GM23248 (cell line): ENCODE measurements around the gene FILIP1L. TPM values are rescaled to one million over a fixed set of nuclear protein-coding genes. Genes with fewer than 3 reads are reported as not detected.
A peak's percentile ranks its signal among the peaks of the same experiment; 100 is the strongest.

Source experiments
- DNase-seq: peaks from one replicate; pipeline ENCODE4 v3.0.0-alpha.2; 2015
- H2AFZ ChIP-seq: fragments of 200-600 bp; sonication (generic); 2 replicates; pipeline ENCODE4 v1.6.1; 2016; ENCODE audit warnings: antibody characterized with exemption
- H3F3A ChIP-seq: fragments of 200-600 bp; sonication (generic); 2 replicates; pipeline ENCODE4 v1.6.1; 2016; ENCODE audit warnings: mild to moderate bottlenecking, antibody characterized with exemption, mixed run types; ENCODE audit not compliant: insufficient read depth
- H3K27ac ChIP-seq: fragments of 200-600 bp; sonication (generic); 2 replicates; pipeline ENCODE4 v1.5.1; 2016; ENCODE audit warnings: mild to moderate bottlenecking
- H3K27me3 ChIP-seq: fragments of 200-600 bp; sonication (generic); replicated peaks from 2 replicates; pipeline ENCODE4 v1.6.1; 2016; ENCODE audit warnings: mild to moderate bottlenecking; ENCODE audit not compliant: insufficient read depth
- H3K36me3 ChIP-seq: fragments of 200-600 bp; sonication (generic); 2 replicates; pipeline ENCODE4 v1.6.1; 2016; ENCODE audit warnings: low read depth, mild to moderate bottlenecking
- H3K4me1 ChIP-seq: fragments of 200-600 bp; sonication (generic); 2 replicates; pipeline ENCODE4 v1.6.1; 2016; ENCODE audit warnings: mild to moderate bottlenecking; ENCODE audit not compliant: insufficient read depth
- H3K4me2 ChIP-seq: fragments of 200-600 bp; sonication (generic); one replicate; pipeline ENCODE4 v1.6.1; 2016; ENCODE audit warnings: mild to moderate bottlenecking; ENCODE audit not compliant: unreplicated experiment
- H3K4me3 ChIP-seq: fragments of 200-600 bp; sonication (generic); 2 replicates; pipeline ENCODE4 v1.5.1; 2016; ENCODE audit warnings: mild to moderate bottlenecking
- H3K79me2 ChIP-seq: fragments of 200-600 bp; sonication (generic); 2 replicates; pipeline ENCODE4 v1.6.1; 2016; ENCODE audit warnings: mild to moderate bottlenecking; ENCODE audit not compliant: insufficient read depth
- H3K9ac ChIP-seq: fragments of 200-600 bp; sonication (generic); 2 replicates; pipeline ENCODE4 v1.6.1; 2016; ENCODE audit warnings: mild to moderate bottlenecking
- H3K9me2 ChIP-seq: fragments of 200-600 bp; sonication (generic); 2 replicates; pipeline ENCODE4 v1.6.1; 2016; ENCODE audit warnings: mixed run types, mild to moderate bottlenecking, moderate library complexity; ENCODE audit not compliant: insufficient read depth
- H3K9me3 ChIP-seq: fragments of 200-600 bp; sonication (generic); one replicate; pipeline ENCODE4 v1.6.1; 2017; ENCODE audit warnings: low read depth
- H4K20me1 ChIP-seq: fragments of 200-600 bp; sonication (generic); 2 replicates; pipeline ENCODE4 v1.6.0; 2016; ENCODE audit not compliant: insufficient read depth
- EZH2 ChIP-seq: fragments of 200-600 bp; sonication (generic); IDR thresholded peaks from 2 replicates; pipeline ENCODE4 v1.6.1; 2018; ENCODE audit warnings: antibody characterized with exemption, mild to moderate bottlenecking; ENCODE audit not compliant: insufficient read depth, poor library complexity, severe bottlenecking
- EZH2phosphoT487 ChIP-seq: fragments of 200-600 bp; sonication (generic); IDR thresholded peaks from 2 replicates; pipeline ENCODE4 v1.6.1; 2018; ENCODE audit warnings: antibody characterized with exemption, moderate library complexity, mild to moderate bottlenecking, low read depth; ENCODE audit not compliant: insufficient read depth
- WGBS, 2 experiments: methylation state at CpG; one replicate each; pipeline ENCODE4 v1.1.6; 2015 to 2017; ENCODE audit warnings: low lambda C conversion rate in 2 of 2, low coverage in 1 of 2; ENCODE audit errors: missing lambda C conversion rate in 2 of 2; 5-methylcytosine and 5-hydroxymethylcytosine counted together
- in situ Hi-C: fragments of 300-500 bp; cut with MboI; formaldehyde crosslinking; loops from 2 replicates; pipeline ENCODE4 v1.15.0; 2020
- polyA plus RNA-seq: library from polyadenylated mRNA; unstranded; fragments of >200 nt; fragmentation: Nextera tagmentation; extraction: Ambion mirVana; gene quantifications from 2 replicates; pipeline ENCODE4 v1.2.1, GENCODE V29; 2016
- total RNA-seq: library from RNA; depleted of rRNA; stranded (reverse); fragments of >200 nt; shearing (Covaris generic); gene quantifications from 2 replicates; pipeline ENCODE4 v1.2.3, GENCODE V29; 2014

The FILIP1L gene
- total and polyA plus RNA-seq, 2 experiments from 2014 or later: 45.0 to 66.3 TPM

GRCh38 chr3:99867594-99868310, 246.5 kb downstream of the FILIP1L start:
- no peak for DNase-seq
- H3K9me3 ChIP-seq: no peaks in the 10 kb centered on the region
- H2AFZ ChIP-seq: no peak overlapping the region
- peak overlapping the region; percentile 31 for H3K4me2 ChIP-seq
- WGBS, 2 experiments: 73 to 87% methylated on average over 3 of the region's 3 CpGs
- peaks cover 91% of the 10 kb centered on the region for H3F3A ChIP-seq
- H3K4me3 ChIP-seq: no peak overlapping the region
- peaks cover 89% of the 10 kb centered on the region for H3K4me1 ChIP-seq
- H3K9ac ChIP-seq: no peak overlapping the region
- TF ChIP-seq EZH2: no peak
- no peak for TF ChIP-seq EZH2phosphoT487
- H3K36me3 ChIP-seq: peaks cover 45% of the 10 kb centered on the region
- peaks cover 100% of the 10 kb centered on the region for H3K79me2 ChIP-seq
- in situ Hi-C loops: no loop called here
- peak overlapping the region; percentile 81 for H3K27ac ChIP-seq
- no peaks in the 10 kb centered on the region for H3K9me2 ChIP-seq
- 0 out of 2 replicates have a peak, but pooled peaks cover 3% of the 10 kb centered on the region for H4K20me1 ChIP-seq
- H3K27me3 ChIP-seq: no peaks in the 10 kb centered on the region

GRCh38 chr3:99866261-99866761, 248.0 kb downstream of the FILIP1L start:
- Histone ChIP-seq H3K36me3 (peaks cover 51% of the 10 kb centered on the region), H3K9ac (peak overlapping the region; percentile 52)

GRCh38 chr3:99865321-99865720, 249.0 kb downstream of the FILIP1L start:
- peak overlapping the region; percentile 81 for H3K27ac ChIP-seq
- no peak overlapping the region for H2AFZ ChIP-seq
- no peak overlapping the region for H3K4me3 ChIP-seq
- no peaks in the 10 kb centered on the region for H3K9me2 ChIP-seq
- peaks cover 48% of the 10 kb centered on the region for H3K36me3 ChIP-seq
- H3F3A ChIP-seq: peaks cover 94% of the 10 kb centered on the region
- H3K4me2 ChIP-seq: no peak overlapping the region
- WGBS, 2 experiments: 77 to 79% methylated on average over 1 of the region's 1 CpG
- TF ChIP-seq EZH2 (no peak), EZH2phosphoT487 (0 out of 2 replicates have a peak, but pooled peaks have one; percentile 7)
- no peaks in the 10 kb centered on the region for H3K27me3 ChIP-seq
- DNase-seq: peak; percentile 48
- in situ Hi-C loops: no loop called here
- H3K79me2 ChIP-seq: peaks cover 100% of the 10 kb centered on the region
- H4K20me1 ChIP-seq: no peaks in the 10 kb centered on the region
- H3K9ac ChIP-seq: no peak overlapping the region
- H3K4me1 ChIP-seq: peaks cover 89% of the 10 kb centered on the region
- no peaks in the 10 kb centered on the region for H3K9me3 ChIP-seq

More at GRCh38 chr3:99866261-99866761, 248.0 kb downstream of the FILIP1L start:
- Histone ChIP-seq H3K9me2 (no peaks in the 10 kb centered on the region), H3K4me2 (peak overlapping the region; percentile 41), H4K20me1 (0 out of 2 replicates have a peak, but pooled peaks cover 3% of the 10 kb centered on the region), H3K9me3 (no peaks in the 10 kb centered on the region), H2AFZ (no peak overlapping the region), H3K4me3 (peak overlapping the region; percentile 6; the same call in 1 of the 2 replicates), H3K79me2 (peaks cover 100% of the 10 kb centered on the region), H3K27me3 (no peaks in the 10 kb centered on the region), H3K4me1 (peaks cover 89% of the 10 kb centered on the region), H3K27ac (peak overlapping the region; percentile 81), H3F3A (peaks cover 94% of the 10 kb centered on the region)
- DNase-seq: peak; percentile 86
- in situ Hi-C loops: no loop called here
- 15 to 18% methylated on average over 3 of the region's 3 CpGs for WGBS, 2 experiments
- TF ChIP-seq EZH2 (no peak), EZH2phosphoT487 (no peak)

DNA sequence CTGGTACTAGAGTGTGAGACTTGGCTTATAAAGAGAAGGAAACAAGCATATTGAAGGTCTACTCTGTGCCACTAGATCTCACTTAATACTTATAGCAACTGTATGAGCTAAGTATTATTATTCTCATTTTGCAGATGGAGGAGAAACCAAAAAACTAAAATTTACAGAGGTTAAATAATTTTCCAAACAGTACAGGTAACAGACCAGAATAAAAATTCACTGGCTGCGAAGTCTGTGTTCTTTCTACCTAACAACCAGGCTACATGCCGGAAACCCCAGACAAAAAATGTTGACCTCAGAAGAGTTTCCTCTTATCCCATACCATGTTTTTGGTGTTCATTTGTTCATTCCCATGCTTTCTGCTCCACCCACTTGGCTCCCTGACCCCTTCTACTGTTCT, 250.0 kb downstream of the FILIP1L start:
- in situ Hi-C loops: no loop called here
- Histone ChIP-seq H3K9me2 (no peaks in the 10 kb centered on the region), H3K36me3 (peaks cover 46% of the 10 kb centered on the region), H3K4me3 (no peak overlapping the region), H2AFZ (no peak overlapping the region), H3K9ac (no peak overlapping the region), H4K20me1 (no peaks in the 10 kb centered on the region), H3K27ac (peak overlapping the region; percentile 81; the same call in 1 of the 2 replicates), H3K4me1 (peaks cover 88% of the 10 kb centered on the region), H3K27me3 (no peaks in the 10 kb centered on the region), H3K4me2 (no peak overlapping the region), H3K79me2 (peaks cover 93% of the 10 kb centered on the region), H3K9me3 (no peaks in the 10 kb centered on the region), H3F3A (peaks cover 94% of the 10 kb centered on the region)
- WGBS, 2 experiments: 100% methylated on average over 2 of the region's 2 CpGs
- TF ChIP-seq EZH2: no peak
- TF ChIP-seq EZH2phosphoT487: no peak
- no peak for DNase-seq
